Measurements from ENCODE around the gene PABPC1L.
"Not testable (repeated sequence)": the region's sequence is repeated elsewhere in the genome, so short reads cannot be mapped to it uniquely, and the experiment has no call there.

The PABPC1L gene

GRCh38 chr20:44909872-44910689 is at the start of gene PABPC1L:
Gene PABPC1L, plus strand, starts transcription at chr20:44910060. Its CDS starts 84 bp downstream, at chr20:44910144.
- DNase-seq: no peak

GRCh38 chr20:44861531-44862006 is 48.3 kb upstream of the PABPC1L start:
- no peak for DNase-seq

DNA sequence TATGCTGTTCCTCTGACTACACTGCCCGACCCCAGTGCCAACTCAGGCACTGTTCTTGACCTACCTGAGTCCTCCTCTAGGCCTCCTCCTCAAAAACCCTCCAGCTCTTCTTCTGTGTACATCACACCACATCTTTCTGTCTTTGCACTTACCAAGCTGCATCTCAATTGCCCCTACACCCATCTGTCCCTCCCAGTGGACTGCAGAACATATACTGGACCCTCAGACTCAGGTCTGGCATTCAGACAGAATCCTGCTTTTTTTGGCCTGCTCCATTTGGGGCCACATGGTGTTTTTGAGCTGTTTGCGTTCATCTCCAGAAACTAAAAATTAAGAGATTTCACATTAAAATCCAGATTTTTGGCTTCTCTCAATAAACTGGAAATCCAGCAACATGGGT is 47.6 kb upstream of the PABPC1L start:
- no peak for DNase-seq

- peak; percentile 35 for DNase-seq
Measured at GRCh38 chr20:44863365-44864084, 46.3 kb upstream of the PABPC1L start.

GRCh38 chr20:44864493-44864892 is 45.4 kb upstream of the PABPC1L start:
- not testable (repeated sequence) for DNase-seq

DNA sequence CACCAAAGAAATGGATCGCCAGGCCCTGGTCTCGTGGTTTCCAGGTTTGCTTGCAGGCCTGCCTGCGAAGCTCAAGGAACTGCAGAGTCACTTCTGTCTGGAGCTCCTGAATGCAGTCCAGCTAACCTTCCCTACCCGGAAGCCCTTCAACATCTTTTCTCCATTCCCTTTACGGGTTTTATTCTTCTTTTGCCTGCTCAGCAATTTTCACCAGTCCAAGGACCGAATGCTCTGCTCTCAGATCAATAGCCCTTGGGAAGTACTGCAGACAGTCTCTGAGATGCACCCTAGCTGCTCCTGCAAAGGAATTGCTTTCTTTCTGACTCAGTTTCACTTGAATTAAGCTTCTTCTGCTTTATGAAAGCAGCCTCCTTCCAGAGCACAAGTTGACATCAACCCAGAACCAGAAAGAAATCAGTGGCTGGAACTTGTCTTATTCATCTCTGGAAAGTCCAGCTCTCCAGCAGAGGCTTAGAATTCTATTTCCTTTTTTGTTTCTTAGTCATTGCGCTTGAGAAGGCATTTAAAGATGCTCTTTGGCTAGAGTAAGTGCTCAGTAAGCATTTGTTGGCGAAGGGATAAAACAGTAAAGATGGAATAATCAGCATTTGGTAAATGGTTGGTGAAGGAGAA is 43.0 kb upstream of the PABPC1L start:
- no peak for DNase-seq

DNA sequence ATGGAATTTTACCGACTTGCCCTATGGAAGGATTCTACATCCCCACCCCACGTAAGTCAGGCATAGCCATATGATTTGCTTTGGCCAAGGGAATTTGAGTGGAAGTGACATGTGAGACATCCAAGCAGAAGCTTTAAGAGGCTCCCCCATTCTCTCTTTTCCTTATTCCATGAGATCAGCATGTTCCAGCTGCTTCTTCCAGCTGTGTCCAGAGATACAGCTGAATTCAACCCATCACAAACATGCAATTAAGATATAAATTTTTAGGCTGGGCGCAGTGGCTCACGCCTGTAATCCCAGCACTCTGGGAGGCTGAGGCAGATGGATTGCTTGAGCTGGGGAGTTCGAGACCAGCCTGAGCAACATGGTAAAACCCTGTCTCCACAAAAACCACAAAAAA is 40.4 kb upstream of the PABPC1L start:
- DNase-seq: no peak

GRCh38 chr20:44882360-44882759 is 27.5 kb upstream of the PABPC1L start:
- DNase-seq: not testable (repeated sequence)

DNA sequence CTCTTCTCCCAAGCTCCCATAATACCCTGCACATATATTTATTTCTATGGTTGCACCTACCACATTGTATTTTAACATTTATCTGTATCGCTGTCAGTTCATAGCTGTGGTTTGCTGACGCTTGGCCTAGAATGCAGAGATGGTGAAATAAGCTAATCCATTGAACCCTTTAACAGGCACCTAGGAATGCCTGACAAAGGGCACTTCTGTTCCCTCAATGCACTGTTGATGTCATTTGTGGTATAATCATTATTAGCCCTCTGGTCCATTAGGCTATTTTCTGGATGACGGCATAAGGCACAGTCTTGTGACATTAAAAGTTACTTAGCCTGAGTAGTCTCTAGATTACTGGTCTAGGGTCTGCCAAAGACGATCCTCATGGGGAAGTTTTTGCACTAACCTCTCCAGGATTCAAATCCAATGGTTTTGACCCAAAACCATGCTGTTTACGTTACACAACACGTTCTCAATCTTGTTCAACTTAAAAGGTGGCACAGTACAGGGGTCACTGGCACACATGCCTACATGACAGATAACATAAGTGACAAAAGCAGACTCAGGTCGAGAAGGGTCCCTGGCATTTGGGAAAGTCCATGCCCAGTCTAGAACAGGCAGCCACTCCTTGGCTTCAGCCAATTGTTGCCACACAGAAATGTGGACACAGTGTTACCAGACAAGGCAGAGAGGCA is 26.5 kb upstream of the PABPC1L start:
- no peak for DNase-seq

DNA sequence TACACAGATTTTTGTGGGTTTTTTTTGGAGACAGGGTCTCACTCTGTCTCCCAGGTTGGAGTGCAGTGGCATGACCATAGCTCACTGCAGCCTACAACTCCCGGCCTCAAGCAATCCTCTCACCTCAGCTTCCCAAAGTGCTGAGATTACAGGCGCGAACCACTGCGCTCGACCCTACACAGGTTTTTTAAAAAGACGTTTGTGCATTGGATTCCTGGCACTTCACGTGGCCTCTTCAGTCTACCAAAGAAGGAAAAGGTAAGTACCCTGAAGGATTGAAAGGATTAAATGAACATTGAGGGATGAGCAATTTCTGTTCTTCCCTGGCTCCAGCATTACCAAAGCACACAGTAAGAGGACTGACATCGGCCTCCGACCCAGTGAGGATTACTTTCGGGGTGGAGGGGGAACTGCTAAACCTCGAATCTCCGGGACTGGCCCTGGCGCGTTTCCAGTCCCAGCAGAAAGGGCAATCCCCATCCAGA is 24.9 kb upstream of the PABPC1L start:
- DNase-seq: no peak

GRCh38 chr20:44885392-44886265 is 24.2 kb upstream of the PABPC1L start, which contains the start of gene YWHAB:
Gene YWHAB, plus strand, starts transcription at chr20:44885705. Its CDS starts 15,829 bp downstream, at chr20:44901534.
- peak; percentile 95 for DNase-seq

DNA sequence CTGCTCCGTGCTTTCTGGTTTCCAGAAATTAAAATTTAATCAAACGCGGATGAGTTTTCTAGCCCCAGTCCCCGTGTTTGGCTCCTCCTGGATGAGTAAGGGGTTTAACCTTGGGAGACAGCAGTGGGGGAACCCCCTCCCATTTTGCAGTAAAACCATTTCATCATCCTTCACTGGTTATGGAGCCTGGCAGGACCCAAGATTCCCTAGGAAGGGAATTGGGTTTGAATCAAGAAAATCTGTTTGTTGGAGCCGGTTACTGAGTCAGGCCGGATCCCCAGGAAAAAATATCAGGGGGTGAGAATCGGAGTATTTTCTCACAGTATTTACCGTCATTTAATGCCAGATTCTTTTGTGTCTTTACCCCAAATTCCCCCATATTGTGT is 23.6 kb upstream of the PABPC1L start:
- no peak for DNase-seq

DNA sequence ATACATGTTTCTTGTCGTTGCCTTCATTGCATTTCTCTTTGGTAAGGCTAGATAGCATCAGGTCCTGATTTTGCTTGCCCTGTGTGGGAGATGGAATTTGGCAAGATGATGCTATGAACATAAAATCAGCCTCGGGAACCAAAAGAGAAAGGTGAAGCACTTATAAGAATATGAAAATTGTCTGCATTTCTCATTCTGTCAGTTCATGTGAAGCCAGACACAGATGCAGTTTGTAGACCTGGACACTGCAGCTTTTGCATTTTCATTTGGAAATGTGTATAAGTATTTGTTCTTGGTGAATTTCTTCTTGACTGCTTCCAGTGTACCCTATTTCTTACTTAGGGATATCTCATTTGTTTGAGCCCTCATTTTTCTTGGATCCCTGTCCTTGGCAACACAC is 23.0 kb upstream of the PABPC1L start:
- no peak for DNase-seq

DNA sequence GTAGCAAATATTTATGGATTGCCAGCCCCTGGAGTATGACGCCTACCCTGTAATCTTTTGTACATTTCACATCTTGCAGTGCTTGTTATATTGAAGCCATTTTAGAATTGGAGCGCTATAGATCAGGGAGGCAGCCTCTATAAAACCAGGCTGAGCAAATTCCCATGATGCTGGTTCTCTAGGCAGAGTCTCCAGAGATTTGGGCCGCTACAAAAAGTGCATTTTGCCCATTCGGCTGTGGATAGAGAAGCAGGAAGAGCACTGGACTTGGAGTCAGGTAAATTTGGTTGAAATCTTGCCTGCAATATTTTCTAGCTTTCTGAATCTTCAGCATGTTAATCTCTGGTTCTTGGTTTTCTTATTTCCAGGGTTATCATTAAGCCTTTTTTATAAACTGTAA is 22.4 kb upstream of the PABPC1L start:
- DNase-seq: no peak

DNA sequence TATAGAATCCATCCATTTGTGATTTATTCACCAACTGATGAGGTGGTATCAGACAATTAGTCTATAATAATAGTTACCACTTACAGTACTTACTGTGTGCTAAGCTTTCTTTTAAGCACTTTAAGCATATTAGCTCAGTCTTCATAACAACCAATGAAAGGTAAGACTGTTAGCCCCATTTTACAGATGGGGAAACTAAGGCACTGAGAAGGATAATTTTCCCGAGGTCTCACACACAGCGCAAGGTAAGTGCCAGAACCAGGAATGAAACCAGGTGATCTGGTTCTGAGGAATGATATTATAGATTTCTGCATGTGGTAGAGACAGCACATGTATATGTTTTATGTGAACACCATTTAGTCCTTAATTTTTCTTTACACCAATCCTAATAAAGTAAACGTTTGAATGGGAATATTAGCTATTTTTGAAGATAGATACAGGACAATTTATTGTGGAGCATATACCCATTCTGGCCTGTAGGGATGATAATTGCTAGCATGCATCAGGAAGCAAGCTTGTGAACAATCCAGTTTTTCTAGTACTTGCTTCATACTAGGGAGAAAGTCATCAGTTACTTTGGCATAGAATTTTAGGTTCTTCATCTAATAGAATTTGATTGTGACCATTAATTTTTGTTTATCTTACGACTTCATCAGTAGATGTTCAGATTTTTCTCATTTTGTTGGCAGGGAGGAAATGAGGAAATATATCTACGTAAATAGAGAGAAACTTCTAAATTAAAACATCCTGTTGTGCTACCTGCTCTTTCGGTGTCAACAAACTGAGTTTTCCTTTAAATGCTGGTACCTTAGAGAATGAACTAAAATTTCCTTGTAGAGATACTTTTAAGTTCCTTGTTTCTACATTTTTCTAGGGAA is 21.4 kb upstream of the PABPC1L start:
- DNase-seq: no peak

- no peak for DNase-seq
Measured at GRCh38 chr20:44891826-44892225, 18.0 kb upstream of the PABPC1L start.

DNA sequence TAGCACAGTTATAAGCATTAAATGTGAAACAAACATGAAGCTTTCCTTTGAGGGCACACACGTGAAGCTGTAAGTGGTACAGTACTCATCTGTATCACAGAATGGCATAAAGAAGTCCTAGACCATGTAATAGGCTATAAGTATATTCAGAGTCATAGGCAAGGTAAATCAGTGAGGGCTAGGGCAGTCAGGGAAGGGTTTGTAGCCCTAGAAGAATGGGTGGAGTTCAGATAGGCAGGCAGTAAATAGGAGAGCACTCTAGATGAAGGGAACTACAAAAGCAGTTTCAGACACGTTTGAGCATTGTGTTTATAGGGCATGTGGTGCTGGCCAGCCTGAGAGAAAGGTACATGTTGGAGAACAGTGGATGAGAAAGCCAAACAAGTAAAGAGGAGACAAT is 14.9 kb upstream of the PABPC1L start:
- DNase-seq: no peak

- no peak for DNase-seq
Measured at GRCh38 chr20:44896583-44896982, 13.3 kb upstream of the PABPC1L start.

DNA sequence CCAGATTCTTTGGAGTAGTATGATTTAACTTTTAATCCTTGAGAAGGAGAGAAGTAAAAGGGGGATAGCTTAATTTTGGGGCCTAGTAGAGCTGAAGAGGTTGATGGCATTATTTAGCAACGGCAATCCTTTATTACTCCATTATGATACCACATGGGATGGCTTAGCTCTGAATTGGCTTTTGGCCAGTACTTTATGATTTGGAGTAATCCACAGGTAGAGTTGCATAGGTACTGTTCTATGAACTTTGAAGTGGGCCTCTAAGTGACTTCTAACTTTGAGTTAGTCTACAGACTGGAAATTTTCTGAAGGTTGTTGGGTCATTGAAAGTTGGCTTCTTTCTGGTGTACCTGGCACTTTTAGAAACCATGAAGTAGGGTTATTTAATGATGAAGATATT is 12.7 kb upstream of the PABPC1L start:
- DNase-seq: no peak

GRCh38 chr20:44900231-44900854 is 9.5 kb upstream of the PABPC1L start:
- DNase-seq: no peak
